H9 (cell line): Measurements from ENCODE around the gene PPL. TPM values are rescaled to one million over a fixed set of nuclear protein-coding genes. Genes with fewer than 3 reads are reported as not detected.

Source experiments
- DNase-seq: peaks from one replicate; pipeline ENCODE4 v3.0.0-alpha.2; 2017
- H2AFZ ChIP-seq: one replicate; pipeline ENCODE4 v1.6.1; 2013; ENCODE audit warnings: mild to moderate bottlenecking, low read length, control low read depth, moderate library complexity
- H2AK5ac ChIP-seq: 2 replicates; pipeline ENCODE4 v1.6.1; 2013; ENCODE audit warnings: low read length, control low read depth, mixed read lengths; ENCODE audit not compliant: insufficient read length
- H2BK120ac ChIP-seq: one replicate; pipeline ENCODE4 v1.6.1; 2013; ENCODE audit warnings: low read depth, mild to moderate bottlenecking, low read length, control low read depth, inconsistent platforms; ENCODE audit not compliant: poor library complexity, severe bottlenecking
- H2BK12ac ChIP-seq: 2 replicates; pipeline ENCODE4 v1.6.1; 2013; ENCODE audit warnings: low read length, control low read depth, mixed read lengths, low read depth; ENCODE audit not compliant: insufficient read length
- H2BK15ac ChIP-seq: 2 replicates; pipeline ENCODE4 v1.6.1; 2013; ENCODE audit warnings: low read depth, low read length, control low read depth
- H2BK20ac ChIP-seq: one replicate; pipeline ENCODE4 v1.6.1; 2013; ENCODE audit warnings: low read depth, mild to moderate bottlenecking, low read length, control low read depth, inconsistent platforms; ENCODE audit not compliant: poor library complexity, severe bottlenecking
- H2BK5ac ChIP-seq: 2 replicates; pipeline ENCODE4 v1.6.1; 2013; ENCODE audit warnings: low read length, control low read depth, mixed read lengths; ENCODE audit not compliant: insufficient read length
- H3K14ac ChIP-seq: 2 replicates; pipeline ENCODE4 v1.6.1; 2013; ENCODE audit warnings: low read length, control low read depth; ENCODE audit not compliant: insufficient read depth
- H3K18ac ChIP-seq: 2 replicates; pipeline ENCODE4 v1.6.1; 2013; ENCODE audit warnings: low read depth, mild to moderate bottlenecking, mixed read lengths, low read length, control low read depth; ENCODE audit not compliant: insufficient read length
- H3K23ac ChIP-seq: 2 replicates; pipeline ENCODE4 v1.6.1; 2013; ENCODE audit warnings: low read length, control low read depth, mixed read lengths, low read depth; ENCODE audit not compliant: insufficient read length
- H3K23me2 ChIP-seq: 2 replicates; pipeline ENCODE4 v1.6.1; 2013; ENCODE audit warnings: low read depth, mild to moderate bottlenecking, mixed read lengths, low read length, control low read depth; ENCODE audit not compliant: insufficient read length, poor library complexity, severe bottlenecking
- H3K27ac ChIP-seq: 2 replicates; pipeline ENCODE4 v1.5.1; 2013; ENCODE audit warnings: low read length, control low read depth, mixed read lengths, low read depth; ENCODE audit not compliant: insufficient read length
- H3K27me3 ChIP-seq: 2 replicates; pipeline ENCODE4 v1.6.1; 2013; ENCODE audit warnings: low read length, control low read depth, inconsistent platforms; ENCODE audit not compliant: insufficient read depth
- H3K4ac ChIP-seq: 2 replicates; pipeline ENCODE4 v1.6.1; 2013; ENCODE audit warnings: low read depth, mild to moderate bottlenecking, control low read depth, inconsistent platforms, low read length, moderate library complexity
- H3K4me1 ChIP-seq: 2 replicates; pipeline ENCODE4 v1.6.1; 2013; ENCODE audit warnings: low read length, control low read depth, inconsistent platforms; ENCODE audit not compliant: insufficient read depth
- H3K4me2 ChIP-seq: 2 replicates; pipeline ENCODE4 v1.6.1; 2013; ENCODE audit warnings: low read length, control low read depth, mixed read lengths; ENCODE audit not compliant: insufficient read length, insufficient read depth
- H3K56ac ChIP-seq: 2 replicates; pipeline ENCODE4 v1.6.1; 2013; ENCODE audit warnings: low read depth, mild to moderate bottlenecking, mixed read lengths, low read length, control low read depth; ENCODE audit not compliant: insufficient read length
- H3K79me1 ChIP-seq: 2 replicates; pipeline ENCODE4 v1.6.1; 2013; ENCODE audit warnings: low read depth, mild to moderate bottlenecking, moderate library complexity, low read length, control low read depth, inconsistent platforms; ENCODE audit not compliant: insufficient read depth, poor library complexity, severe bottlenecking
- H3K79me2 ChIP-seq: 2 replicates; pipeline ENCODE4 v1.6.1; 2013; ENCODE audit warnings: low read length, control low read depth, inconsistent platforms; ENCODE audit not compliant: insufficient read depth
- H3K9ac ChIP-seq: 2 replicates; pipeline ENCODE4 v1.6.1; 2013; ENCODE audit warnings: low read length, control low read depth, mixed read lengths; ENCODE audit not compliant: insufficient read length; ENCODE audit errors: extremely low read depth
- H3K9me3 ChIP-seq: one replicate; pipeline ENCODE4 v1.6.1; 2013; ENCODE audit warnings: low read depth, low read length, inconsistent platforms; ENCODE audit not compliant: control insufficient read depth
- H3T11ph ChIP-seq: one replicate; pipeline ENCODE4 v1.6.1; 2013; ENCODE audit warnings: mild to moderate bottlenecking, low read length, control low read depth, inconsistent platforms
- H4K20me1 ChIP-seq: one replicate; pipeline ENCODE4 v1.6.1; 2013; ENCODE audit not compliant: control insufficient read depth, insufficient read length, insufficient read depth
- H4K5ac ChIP-seq: 2 replicates; pipeline ENCODE4 v1.6.1; 2013; ENCODE audit warnings: low read depth, mild to moderate bottlenecking, mixed read lengths, low read length, control low read depth; ENCODE audit not compliant: insufficient read length
- H4K8ac ChIP-seq: replicated peaks from 2 replicates; pipeline ENCODE4 v1.6.1; 2013; ENCODE audit warnings: low read length, control low read depth, mixed read lengths, low read depth; ENCODE audit not compliant: insufficient read length
- H4K91ac ChIP-seq: 2 replicates; pipeline ENCODE4 v1.6.1; 2013; ENCODE audit warnings: low read depth, mild to moderate bottlenecking, moderate library complexity, mixed read lengths, low read length, control low read depth; ENCODE audit not compliant: insufficient read length
- H3K27ac Mint-ChIP-seq, 3 experiments: 2 replicates in 2 of 3; 3 replicates in 1 of 3; pipeline ENCODE4 v1.8.0; 2020 to 2021; ENCODE audit warnings: mixed read lengths in 3 of 3, mild to moderate bottlenecking in 1 of 3, moderate library complexity in 1 of 3
- H3K27me3 Mint-ChIP-seq: 2 replicates; pipeline ENCODE4 v1.8.0; 2021; ENCODE audit warnings: low read depth, mild to moderate bottlenecking, moderate library complexity, mixed read lengths
- H3K36me3 Mint-ChIP-seq, 3 experiments: 2 replicates in 2 of 3; 3 replicates in 1 of 3; pipeline ENCODE4 v1.8.0; 2020 to 2021; ENCODE audit warnings: low read depth in 3 of 3, mixed read lengths in 3 of 3; ENCODE audit not compliant: insufficient read depth in 1 of 3
- H3K4me1 Mint-ChIP-seq, 2 experiments: 2 replicates each; pipeline ENCODE4 v1.8.0; 2020; ENCODE audit warnings: mixed read lengths in 2 of 2
- H3K4me3 Mint-ChIP-seq, 2 experiments: 2 replicates in 1 of 2; 3 replicates in 1 of 2; pipeline ENCODE4 v1.8.0; 2020 to 2021; ENCODE audit warnings: mild to moderate bottlenecking in 2 of 2, mixed read lengths in 2 of 2, moderate library complexity in 1 of 2
- H3K9me3 Mint-ChIP-seq, 2 experiments: 2 replicates in 1 of 2; 3 replicates in 1 of 2; pipeline ENCODE4 v1.8.0; 2020; ENCODE audit warnings: mild to moderate bottlenecking in 2 of 2, mixed read lengths in 2 of 2, moderate library complexity in 1 of 2
- CTCF ChIP-seq: fragments of 200-600 bp; sonication (generic); conservative IDR thresholded peaks from 3 replicates; pipeline ENCODE4 v1.8.0; 2021; ENCODE audit warnings: antibody characterized with exemption, mild to moderate bottlenecking
- WGBS: extraction: QIAGEN DNeasy Blood & Tissue Kit; methylation state at CpG from one replicate; pipeline ENCODE4 v1.1.7; 2013; ENCODE audit warnings: missing lambda C conversion rate, low lambda C conversion rate, mixed read lengths; ENCODE audit not compliant: insufficient read length; ENCODE audit errors: extremely low coverage; 5-methylcytosine and 5-hydroxymethylcytosine counted together
- total RNA-seq: library from RNA; stranded (reverse); gene quantifications from 2 replicates; pipeline ENCODE4 v1.2.1, GENCODE V29; 2021

The PPL gene
- total RNA-seq, 1 experiment from 2014 or later, result 29.2 TPM

- Mint-ChIP-seq H3K27me3 (no peaks in the 10 kb centered on the region), H3K4me1 (peaks cover 6 to 7% of the 10 kb centered on the region in 2 experiments), H3K4me3 (no peak overlapping the region), H3K36me3 (peaks cover 43 to 88% (median 81%) of the 10 kb centered on the region in 3 experiments), H3K9me3 (no peaks in the 10 kb centered on the region), H3K27ac (no peak overlapping the region)
- no peak overlapping the region for H4K8ac ChIP-seq
- no peak overlapping the region for H2BK5ac ChIP-seq
- H3K9ac ChIP-seq, result no peak overlapping the region
- H3K23me2 ChIP-seq, result no peaks in the 10 kb centered on the region
- H3K79me1 ChIP-seq, result no peaks in the 10 kb centered on the region
- no peak overlapping the region for H3K18ac ChIP-seq
- no peak overlapping the region for H2BK20ac ChIP-seq
- no peak overlapping the region for H3K23ac ChIP-seq
- H3K4me2 ChIP-seq, result no peak overlapping the region
- no peak overlapping the region for H2BK120ac ChIP-seq
- no peak overlapping the region for H2AK5ac ChIP-seq
- no peak overlapping the region for H3T11ph ChIP-seq
- no peak overlapping the region for H3K14ac ChIP-seq
- H3K4ac ChIP-seq, result no peak overlapping the region
- no peak for DNase-seq
- H3K4me1 ChIP-seq, result peaks cover 1% of the 10 kb centered on the region
- no peak overlapping the region for H3K27ac ChIP-seq
- H2BK15ac ChIP-seq, result no peak overlapping the region
- no peaks in the 10 kb centered on the region for H4K20me1 ChIP-seq
- H3K27me3 ChIP-seq, result no peaks in the 10 kb centered on the region
- no peaks in the 10 kb centered on the region for H3K9me3 ChIP-seq
- H4K91ac ChIP-seq, result no peak overlapping the region
- peaks cover 4% of the 10 kb centered on the region for H3K79me2 ChIP-seq
- H4K5ac ChIP-seq, result no peak overlapping the region
- H3K56ac ChIP-seq, result no peak overlapping the region
- WGBS, result no CpG with 5 or more reads among the region's 5 CpGs
- TF ChIP-seq CTCF, result no peak
- H2BK12ac ChIP-seq, result no peak overlapping the region
- H2AFZ ChIP-seq, result no peak overlapping the region
These were observed 96.0 kb downstream of the PPL start for GRCh38 chr16:4840984-4841383.
